PC-9 (cell line): ENCODE data around the gene ELOVL5.

ENCODE experiments used
- EZH2 ChIP-seq: fragments of 200-600 bp; sonication (generic); IDR thresholded peaks from 2 replicates; pipeline ENCODE4 v1.8.0; 2017; ENCODE audit warnings: antibody characterized with exemption, low read depth
- TF ChIP-seq, protein P1 (sequence below): fragments of 200-600 bp; sonication (generic); conservative IDR thresholded peaks from 2 replicates; pipeline ENCODE4 v1.6.1; 2017; ENCODE audit warnings: mixed run types, antibody characterized with exemption, mild to moderate bottlenecking, moderate library complexity

DNA sequence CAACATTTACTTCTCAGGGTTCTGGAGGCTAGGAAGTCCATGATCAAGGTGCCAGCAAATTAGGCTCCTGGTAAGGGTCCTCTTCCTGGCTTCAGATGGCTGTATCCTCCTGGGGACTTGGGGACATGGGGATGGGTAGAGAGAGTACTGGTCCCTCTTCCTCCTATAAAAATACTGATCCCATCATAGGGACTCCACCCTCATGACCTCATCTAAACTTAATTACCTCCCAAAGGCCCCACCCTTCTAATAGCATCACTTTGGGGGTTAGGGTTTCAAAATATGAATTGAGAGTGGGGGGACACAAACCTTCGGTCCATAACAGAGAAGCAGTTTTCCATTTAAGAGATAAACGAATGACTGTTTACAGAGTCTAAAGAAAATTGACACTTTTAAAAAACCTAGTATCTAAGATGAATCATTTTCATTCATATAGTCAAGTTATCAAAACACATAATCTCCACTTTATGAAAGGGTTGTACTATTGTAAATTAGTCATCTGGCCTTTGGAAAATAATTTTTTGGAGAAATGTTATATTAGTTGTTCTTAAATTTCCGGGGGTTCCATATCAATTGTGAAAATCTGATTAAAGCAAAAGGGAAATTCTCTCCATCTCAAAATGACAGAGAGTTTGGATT lies 33.5 kb downstream of the ELOVL5 start:
- TF ChIP-seq, protein P1, sequence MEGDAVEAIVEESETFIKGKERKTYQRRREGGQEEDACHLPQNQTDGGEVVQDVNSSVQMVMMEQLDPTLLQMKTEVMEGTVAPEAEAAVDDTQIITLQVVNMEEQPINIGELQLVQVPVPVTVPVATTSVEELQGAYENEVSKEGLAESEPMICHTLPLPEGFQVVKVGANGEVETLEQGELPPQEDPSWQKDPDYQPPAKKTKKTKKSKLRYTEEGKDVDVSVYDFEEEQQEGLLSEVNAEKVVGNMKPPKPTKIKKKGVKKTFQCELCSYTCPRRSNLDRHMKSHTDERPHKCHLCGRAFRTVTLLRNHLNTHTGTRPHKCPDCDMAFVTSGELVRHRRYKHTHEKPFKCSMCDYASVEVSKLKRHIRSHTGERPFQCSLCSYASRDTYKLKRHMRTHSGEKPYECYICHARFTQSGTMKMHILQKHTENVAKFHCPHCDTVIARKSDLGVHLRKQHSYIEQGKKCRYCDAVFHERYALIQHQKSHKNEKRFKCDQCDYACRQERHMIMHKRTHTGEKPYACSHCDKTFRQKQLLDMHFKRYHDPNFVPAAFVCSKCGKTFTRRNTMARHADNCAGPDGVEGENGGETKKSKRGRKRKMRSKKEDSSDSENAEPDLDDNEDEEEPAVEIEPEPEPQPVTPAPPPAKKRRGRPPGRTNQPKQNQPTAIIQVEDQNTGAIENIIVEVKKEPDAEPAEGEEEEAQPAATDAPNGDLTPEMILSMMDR: no peak
- TF ChIP-seq EZH2: no peak
